DOHH2 (cell line): ENCODE data around the gene RICTOR.

Experiments used
- H3F3A ChIP-seq: fragments of 200-600 bp; sonication (generic), shearing (Covaris generic); 2 replicates; pipeline ENCODE4 v1.6.0; 2016; ENCODE audit warnings: antibody characterized with exemption, mild to moderate bottlenecking; ENCODE audit not compliant: control insufficient read depth, insufficient read depth
- H3K27ac ChIP-seq: fragments of 200-600 bp; sonication (generic); 2 replicates; pipeline ENCODE4 v1.5.1; 2014; ENCODE audit warnings: low read depth, mild to moderate bottlenecking, low read length, moderate library complexity
- H3K27me3 ChIP-seq: fragments of 200-600 bp; sonication (generic); 2 replicates; pipeline ENCODE4 v1.6.1; 2014; ENCODE audit warnings: mild to moderate bottlenecking, low read length, mixed read lengths; ENCODE audit not compliant: control insufficient read depth
- H3K36me3 ChIP-seq: fragments of 200-600 bp; sonication (generic); 2 replicates; pipeline ENCODE4 v1.6.1; 2014; ENCODE audit warnings: mild to moderate bottlenecking, low read length, moderate library complexity, mixed read lengths; ENCODE audit not compliant: control insufficient read depth
- H3K4me1 ChIP-seq: fragments of 200-600 bp; sonication (generic); 2 replicates; pipeline ENCODE4 v1.6.1; 2014; ENCODE audit warnings: mild to moderate bottlenecking, low read length, mixed read lengths; ENCODE audit not compliant: control insufficient read depth
- H3K4me2 ChIP-seq: fragments of 200-600 bp; sonication (generic); 2 replicates; pipeline ENCODE4 v1.6.0; 2014; ENCODE audit warnings: mild to moderate bottlenecking, low read length, moderate library complexity
- H3K4me3 ChIP-seq: fragments of 200-600 bp; sonication (generic); 2 replicates; pipeline ENCODE4 v1.5.1; 2014; ENCODE audit warnings: mild to moderate bottlenecking, low read length, mixed read lengths
- H3K79me2 ChIP-seq: fragments of 200-600 bp; sonication (generic); 2 replicates; pipeline ENCODE4 v1.6.1; 2014; ENCODE audit warnings: mild to moderate bottlenecking, low read length, mixed read lengths; ENCODE audit not compliant: control insufficient read depth
- H3K9me2 ChIP-seq: fragments of 200-600 bp; sonication (generic); replicated peaks from 2 replicates; pipeline ENCODE4 v1.6.1; 2014; ENCODE audit warnings: mild to moderate bottlenecking, low read length, mixed read lengths; ENCODE audit not compliant: control insufficient read depth
- H3K9me3 ChIP-seq: fragments of 200-600 bp; sonication (generic); 2 replicates; pipeline ENCODE4 v1.6.1; 2014; ENCODE audit warnings: antibody characterized with exemption, low read length, mixed read lengths; ENCODE audit not compliant: control insufficient read depth, insufficient read depth
- H4K20me1 ChIP-seq: fragments of 200-600 bp; sonication (generic); 2 replicates; pipeline ENCODE4 v1.6.0; 2014; ENCODE audit warnings: low read depth, mild to moderate bottlenecking, antibody characterized with exemption, low read length, moderate library complexity; ENCODE audit not compliant: control insufficient read depth, insufficient read depth
- CTCF ChIP-seq: fragments of 200-600 bp; sonication (generic); IDR thresholded peaks from one replicate; pipeline ENCODE4 v1.5.1; 2014; ENCODE audit warnings: antibody characterized with exemption, mild to moderate bottlenecking, low read depth, low read length; ENCODE audit not compliant: poor library complexity, severe bottlenecking
- EZH2phosphoT487 ChIP-seq: fragments of 200-600 bp; sonication (generic); IDR thresholded peaks from 2 replicates; pipeline ENCODE4 v1.6.1; 2017; ENCODE audit warnings: borderline replicate concordance, mild to moderate bottlenecking, antibody characterized with exemption, low read length, moderate library complexity, mixed read lengths

The RICTOR gene

GRCh38 chr5:39108987-39109386 is 34.8 kb upstream of the RICTOR start:
- no peaks in the 10 kb centered on the region for H3K9me2 ChIP-seq
- H3K4me2 ChIP-seq = no peak overlapping the region
- no peaks in the 10 kb centered on the region for H4K20me1 ChIP-seq
- H3K27ac ChIP-seq = no peak overlapping the region
- peaks cover 18% of the 10 kb centered on the region for H3K27me3 ChIP-seq
- H3K4me1 ChIP-seq = no peaks in the 10 kb centered on the region
- TF ChIP-seq EZH2phosphoT487 (no peak), CTCF (no peak)
- H3K79me2 ChIP-seq = no peaks in the 10 kb centered on the region
- H3K9me3 ChIP-seq = no peaks in the 10 kb centered on the region
- H3K36me3 ChIP-seq = no peaks in the 10 kb centered on the region
- no peaks in the 10 kb centered on the region for H3F3A ChIP-seq
- no peak overlapping the region for H3K4me3 ChIP-seq

GRCh38 chr5:39107350-39107749 is 33.2 kb upstream of the RICTOR start:
- H3K36me3 ChIP-seq = no peaks in the 10 kb centered on the region
- no peaks in the 10 kb centered on the region for H3K79me2 ChIP-seq
- H3K9me2 ChIP-seq = no peaks in the 10 kb centered on the region
- no peak overlapping the region for H3K4me2 ChIP-seq
- peaks cover 23% of the 10 kb centered on the region for H3K27me3 ChIP-seq
- no peaks in the 10 kb centered on the region for H4K20me1 ChIP-seq
- no peak overlapping the region for H3K27ac ChIP-seq
- TF ChIP-seq EZH2phosphoT487 (no peak), CTCF (no peak)
- no peaks in the 10 kb centered on the region for H3K9me3 ChIP-seq
- no peaks in the 10 kb centered on the region for H3K4me1 ChIP-seq
- no peak overlapping the region for H3K4me3 ChIP-seq
- H3F3A ChIP-seq = no peaks in the 10 kb centered on the region

GRCh38 chr5:39106322-39106721 is 32.1 kb upstream of the RICTOR start:
- Histone ChIP-seq H3K27me3 (peaks cover 23% of the 10 kb centered on the region), H3K9me3 (no peaks in the 10 kb centered on the region), H3K4me2 (no peak overlapping the region), H3K79me2 (no peaks in the 10 kb centered on the region), H3F3A (no peaks in the 10 kb centered on the region), H3K27ac (no peak overlapping the region), H3K4me1 (no peaks in the 10 kb centered on the region), H3K9me2 (no peaks in the 10 kb centered on the region), H3K36me3 (no peaks in the 10 kb centered on the region), H3K4me3 (no peak overlapping the region), H4K20me1 (no peaks in the 10 kb centered on the region)
- no peak for TF ChIP-seq EZH2phosphoT487
- peak; percentile 45 for TF ChIP-seq CTCF

GRCh38 chr5:39104221-39104620 is 30.0 kb upstream of the RICTOR start:
- Histone ChIP-seq H3K27ac (no peak overlapping the region), H3K9me3 (no peaks in the 10 kb centered on the region), H3K4me2 (no peak overlapping the region), H3K27me3 (peaks cover 13% of the 10 kb centered on the region), H3K36me3 (no peaks in the 10 kb centered on the region), H3K9me2 (no peaks in the 10 kb centered on the region), H3F3A (no peaks in the 10 kb centered on the region), H3K4me3 (no peak overlapping the region), H3K79me2 (no peaks in the 10 kb centered on the region), H3K4me1 (no peaks in the 10 kb centered on the region), H4K20me1 (no peaks in the 10 kb centered on the region)
- TF ChIP-seq CTCF (no peak), EZH2phosphoT487 (no peak)
